Activated CD4-positive, CD25-positive, alpha-beta regulatory T cell treated with anti-CD3 and anti-CD28 coated beads, Interleukin-2, amount 50 U/mL, for 24 hours (primary cell): ENCODE data around the gene LSAMP.

ENCODE experiments used
- ATAC-seq, 2 donors: fragments of 150-1000 bp; cut with Tn5 transposase; one replicate each; pipeline ENCODE4 v1.10.0; 2021; ENCODE audit warnings: mild to moderate bottlenecking in 1 of 2, moderate library complexity in 1 of 2

The LSAMP gene

GRCh38 chr3:116155841-116156240 lies 289.4 kb downstream of the LSAMP start:
- ATAC-seq: no peak

GRCh38 chr3:116154389-116154788 lies 290.9 kb downstream of the LSAMP start:
- no peak for ATAC-seq

GRCh38 chr3:116153174-116153573 lies 292.1 kb downstream of the LSAMP start:
- no peak for ATAC-seq

GRCh38 chr3:116150655-116151167 lies 294.6 kb downstream of the LSAMP start:
- no peak for ATAC-seq

GRCh38 chr3:116148881-116149851 lies 296.1 kb downstream of the LSAMP start:
- no peak for ATAC-seq

GRCh38 chr3:116145613-116146012 lies 299.7 kb downstream of the LSAMP start:
- no peak for ATAC-seq

GRCh38 chr3:116141724-116142123 lies 303.6 kb downstream of the LSAMP start:
- ATAC-seq: no peak

GRCh38 chr3:116140100-116140689 lies 305.1 kb downstream of the LSAMP start:
- ATAC-seq: no peak

- ATAC-seq: no peak
Observed at GRCh38 chr3:116139641-116140040, 305.6 kb downstream of the LSAMP start.

GRCh38 chr3:116135457-116136085 lies 309.7 kb downstream of the LSAMP start:
- ATAC-seq: no peak

GRCh38 chr3:116129187-116129946 lies 315.9 kb downstream of the LSAMP start:
- ATAC-seq: no peak

- ATAC-seq: no peak
Observed at GRCh38 chr3:116127464-116127863, 317.8 kb downstream of the LSAMP start.

- ATAC-seq: no peak
Observed at GRCh38 chr3:116124166-116124565, 321.1 kb downstream of the LSAMP start.

- ATAC-seq: no peak
Observed at GRCh38 chr3:116118475-116119169, 326.7 kb downstream of the LSAMP start.

- ATAC-seq: no peak
Observed at GRCh38 chr3:116114586-116114985, 330.7 kb downstream of the LSAMP start.

- no peak for ATAC-seq
Observed at GRCh38 chr3:116112696-116113095, 332.6 kb downstream of the LSAMP start.

- no peak for ATAC-seq
Observed at GRCh38 chr3:116111765-116112164, 333.5 kb downstream of the LSAMP start.

- ATAC-seq: no peak
Observed at GRCh38 chr3:116103868-116104530, 341.3 kb downstream of the LSAMP start.

- ATAC-seq: no peak
Observed at GRCh38 chr3:116102037-116102436, 343.2 kb downstream of the LSAMP start.

- no peak for ATAC-seq
Observed at GRCh38 chr3:116097226-116097625, 348.1 kb downstream of the LSAMP start.

- ATAC-seq: no peak
Observed at GRCh38 chr3:116096631-116097030, 348.7 kb downstream of the LSAMP start.
